Endothelial cell of umbilical vein (primary cell): ENCODE results near the gene ACAT2.

Experiments used
- CTCF ChIP-seq, 2 donors: IDR thresholded peaks; 1 replicate in 1 of 2; 2 replicates in 1 of 2; pipeline ENCODE4 v1.5.1; 2011; ENCODE audit warnings: low read length in 2 of 2, mild to moderate bottlenecking in 2 of 2, moderate library complexity in 2 of 2, control low read depth in 1 of 2, inconsistent platforms in 1 of 2, low read depth in 1 of 2; ENCODE audit not compliant: insufficient read depth in 1 of 2; ENCODE audit errors: extremely low read depth in 1 of 2
- GATA2 ChIP-seq: IDR thresholded peaks from 2 replicates; pipeline ENCODE4 v1.7.0; 2011; ENCODE audit warnings: low read depth, mild to moderate bottlenecking, moderate library complexity, mixed read lengths, low read length; ENCODE audit not compliant: insufficient read length, insufficient read depth
- JUN ChIP-seq: IDR thresholded peaks from 2 replicates; pipeline ENCODE4 v1.6.1; 2011; ENCODE audit warnings: borderline replicate concordance, low read depth; ENCODE audit not compliant: insufficient read length, insufficient read depth
- MAX ChIP-seq: IDR thresholded peaks from 2 replicates; pipeline ENCODE4 v1.6.1; 2011; ENCODE audit not compliant: insufficient read depth, insufficient read length
- POLR2A ChIP-seq: IDR thresholded peaks from 2 replicates; pipeline ENCODE4 v1.6.1; 2012; ENCODE audit warnings: low read depth, mild to moderate bottlenecking, control low read depth, low read length

GRCh38 chr6:159806021-159806458, 44.2 kb downstream of the ACAT2 start:
- TF ChIP-seq JUN (no peak), CTCF (IDR thresholded peaks at IDR 0.05; ENCODE audit: extremely low read depth in 1 of 2, insufficient read depth in 1 of 2, low read depth in 1 of 2, low read length in 2 of 2) (no peak), MAX (no peak), POLR2A (no peak), GATA2 (no peak)
